K562 (cell line): Measurements from ENCODE around the gene RNF151. TPM values are rescaled to one million over a fixed set of nuclear protein-coding genes. Genes with fewer than 3 reads are reported as not detected.

ENCODE experiments used
- BRD4 ChIP-seq: fragments of 200-600 bp; sonication (generic); IDR thresholded peaks from 2 replicates; pipeline ENCODE4 v1.6.1; 2017; ENCODE audit warnings: inconsistent platforms
- CBX1 ChIP-seq: sonication (generic); IDR thresholded peaks from 2 replicates; pipeline ENCODE4 v1.6.1; 2016; ENCODE audit warnings: antibody characterized with exemption, low read depth, mild to moderate bottlenecking
- DMBX1 ChIP-seq: fragments of 250-450 bp; sonication (Bioruptor Pico); IDR thresholded peaks from 2 replicates; pipeline ENCODE4 v1.8.0; 2022; ENCODE audit warnings: inconsistent platforms, mild to moderate bottlenecking, moderate library complexity, borderline replicate concordance
- E2F1 ChIP-seq: sonication (generic); formaldehyde crosslinking; IDR thresholded peaks from 2 replicates; pipeline ENCODE4 v1.8.1; 2023; ENCODE audit warnings: mild to moderate bottlenecking, missing genetic modification reagents, moderate library complexity
- EHMT2 ChIP-seq: fragments of 450-650 bp; IDR thresholded peaks from 2 replicates; pipeline ENCODE4 v1.6.1; 2018; ENCODE audit warnings: antibody characterized with exemption
- FUS ChIP-seq: fragments of 200-400 bp; formaldehyde crosslinking; optimal IDR thresholded peaks from 2 replicates; pipeline ENCODE3; 2017; ENCODE audit warnings: low read depth, low read length
- PTTG1 ChIP-seq: fragments of 450-650 bp; IDR thresholded peaks from 2 replicates; pipeline ENCODE4 v1.6.1; 2016; ENCODE audit warnings: low read depth, mild to moderate bottlenecking, missing genetic modification characterization, missing compliant biosample characterization
- RREB1 ChIP-seq: fragments of 250-450 bp; sonication (Bioruptor Pico); IDR thresholded peaks from 2 replicates; pipeline ENCODE4 v1.4.0; 2020
- SNRNP70 ChIP-seq: fragments of 200-400 bp; formaldehyde crosslinking; optimal IDR thresholded peaks from 2 replicates; pipeline ENCODE3; 2017; ENCODE audit warnings: low read depth, low read length
- SRSF1 ChIP-seq: fragments of 200-400 bp; formaldehyde crosslinking; IDR thresholded peaks from 2 replicates; pipeline ENCODE4 v1.6.1; 2017; ENCODE audit warnings: mild to moderate bottlenecking, low read depth, low read length, moderate library complexity
- SRSF3 ChIP-seq: fragments of 200-400 bp; formaldehyde crosslinking; IDR thresholded peaks from 2 replicates; pipeline ENCODE4 v1.6.1; 2016; ENCODE audit warnings: mild to moderate bottlenecking, low read length, moderate library complexity; ENCODE audit not compliant: insufficient read depth
- SUPT5H ChIP-seq: fragments of 450-650 bp; IDR thresholded peaks from 2 replicates; pipeline ENCODE4 v1.6.1; 2016
- TEAD1 ChIP-seq, 2 experiments: fragments of 450-650 bp in 1 of 2; sonication (generic) in 1 of 2; formaldehyde crosslinking; IDR thresholded peaks; 2 replicates each; pipeline versions ENCODE4 v1.4.0 to v1.8.0; 2020 to 2022; ENCODE audit warnings: mild to moderate bottlenecking in 2 of 2, missing genetic modification reagents in 1 of 2
- ZSCAN29 ChIP-seq: fragments of 450-650 bp; IDR thresholded peaks from 2 replicates; pipeline ENCODE4 v1.6.1; 2017
- polyA plus RNA-seq, 8 experiments: library from polyadenylated mRNA; depleted of rRNA in 4 of 8; stranded (reverse) in 5 of 8; unstranded in 3 of 8; fragments of >200 nt; fragmentation: Nextera tagmentation in 2 of 8; fragmentation: Illumina TruSeq in 1 of 8; extraction: Ambion mirVana in 2 of 8; extraction: Trizol in 1 of 8; gene quantifications; 2 replicates each; pipeline versions ENCODE4 v1.2.1 to v1.2.3, GENCODE V29; 2011 to 2014; ENCODE audit warnings: inconsistent platforms in 1 of 8, missing spikeins in 1 of 8
- total RNA-seq, 7 experiments: library from RNA; depleted of rRNA in 6 of 7; stranded (reverse); fragments of >200 nt in 6 of 7; fragmentation: Illumina TruSeq in 2 of 7; extraction: Trizol in 2 of 7; gene quantifications; 2 replicates each; pipeline versions ENCODE4 v1.2.1 to v1.2.3, GENCODE V29; 2011 to 2021; ENCODE audit warnings: low replicate concordance in 1 of 7

RNF151 gene
- total and polyA plus RNA-seq, 9 of the 15 experiments (the other 6 are each of a cell fraction or from before 2014, with no cell fraction given) = not detected

- TF ChIP-seq PTTG1 (tag) (no peak), SUPT5H (0 out of 2 replicates have a peak, but pooled peaks have one; percentile 59), TEAD1 (CRISPR knock-in tag; IDR thresholded peaks at IDR 0.05) (0 out of 4 replicates have a peak, but pooled peaks of 1 of the 2 experiments have one; percentile 12), SRSF3 (peak; percentile 86; the same call in 1 of the 2 replicates), E2F1 (peak; percentile 59; the same call in 1 of the 2 replicates), BRD4 (0 out of 2 replicates have a peak, but pooled peaks have one; percentile 68), ZSCAN29 (0 out of 2 replicates have a peak, but pooled peaks have one; percentile 1), RREB1 (CRISPR knock-in tag) (no peak), DMBX1 (CRISPR knock-in tag) (0 out of 2 replicates have a peak, but pooled peaks have one; percentile 48), SRSF1 (peak; percentile 82; the same call in 1 of the 2 replicates), SNRNP70 (peak; percentile 98), CBX1 (no peak), EHMT2 (no peak), FUS (peak; percentile 77)
Observed at GRCh38 chr16:1963806-1964505, 2.7 kb upstream of the RNF151 start (continued).
